GM12864 (cell line): ENCODE measurements around the gene SERPINB8.
"Not testable (repeated sequence)": the region's sequence is repeated elsewhere in the genome, so short reads cannot be mapped to it uniquely, and the experiment has no call there.

Source experiments
- DNase-seq: peaks from one replicate; pipeline ENCODE4 v3.0.0-alpha.2; 2011; ENCODE audit warnings: low read depth
- H3K4me3 ChIP-seq: 2 replicates; pipeline ENCODE4 v1.5.1; 2011; ENCODE audit warnings: mild to moderate bottlenecking, low read depth, low read length, control low read depth
- CTCF ChIP-seq: IDR thresholded peaks from 2 replicates; pipeline ENCODE4 v1.5.1; 2011; ENCODE audit warnings: low read depth, mild to moderate bottlenecking, moderate library complexity, low read length, control low read depth, inconsistent platforms; ENCODE audit errors: missing control alignments

Gene SERPINB8

GRCh38 chr18:63936932-63937393, 32.9 kb upstream of the SERPINB8 start:
- no peak for DNase-seq
- peak overlapping the region; percentile 70 for H3K4me3 ChIP-seq
- no peak for TF ChIP-seq CTCF

GRCh38 chr18:63940008-63940407, 29.9 kb upstream of the SERPINB8 start:
- DNase-seq, result no peak
- TF ChIP-seq CTCF, result no peak

GRCh38 chr18:63940543-63941050, 29.3 kb upstream of the SERPINB8 start:
- not testable (repeated sequence) for DNase-seq

More at GRCh38 chr18:63940008-63940407, 29.9 kb upstream of the SERPINB8 start:
- no peak overlapping the region for H3K4me3 ChIP-seq

GRCh38 chr18:63947051-63947790, 22.7 kb upstream of the SERPINB8 start:
- DNase-seq, result no peak
- no peak overlapping the region for H3K4me3 ChIP-seq

More at GRCh38 chr18:63940543-63941050, 29.3 kb upstream of the SERPINB8 start:
- not testable (repeated sequence) for H3K4me3 ChIP-seq

GRCh38 chr18:63949068-63949737, 20.7 kb upstream of the SERPINB8 start, which contains the start of gene HMSD:
HMSD (plus strand) TSS chr18:63949301; CDS start chr18:63953456, 4,155 bp downstream.
- peak within 1 kb of the TSS; percentile 97 for H3K4me3 ChIP-seq
- no peak for DNase-seq
- TF ChIP-seq CTCF, result peak; percentile 54

More at GRCh38 chr18:63947051-63947790, 22.7 kb upstream of the SERPINB8 start:
- TF ChIP-seq CTCF, result no peak

GRCh38 chr18:63951302-63951705, 18.6 kb upstream of the SERPINB8 start:
- no peak for DNase-seq
- peak overlapping the region; percentile 34; the same call in 1 of the 2 replicates for H3K4me3 ChIP-seq
- TF ChIP-seq CTCF, result peak; percentile 39

GRCh38 chr18:63953811-63954210, 16.1 kb upstream of the SERPINB8 start:
- no peak for TF ChIP-seq CTCF
- no peak overlapping the region for H3K4me3 ChIP-seq
- no peak for DNase-seq
